Esophagus squamous epithelium (tissue), 4 donors: ENCODE measurements around the gene MAT1A.

ENCODE experiments used
- POLR2A ChIP-seq, 4 donors: fragments of 450-650 bp; IDR thresholded peaks; one replicate each; pipeline ENCODE4 v1.6.1; 2017; ENCODE audit warnings: antibody characterized with exemption in 4 of 4, mild to moderate bottlenecking in 4 of 4, moderate library complexity in 3 of 4
- TF ChIP-seq, protein P1 (sequence below), 6 experiments: fragments of 450-650 bp in 4 of 6; fragments of 200-600 bp in 2 of 6; sonication (generic) in 2 of 6; IDR thresholded peaks; one replicate each; pipeline ENCODE4 v1.5.1; 2016 to 2019; ENCODE audit warnings: antibody characterized with exemption in 6 of 6, mild to moderate bottlenecking in 4 of 6, moderate library complexity in 4 of 6

DNA sequence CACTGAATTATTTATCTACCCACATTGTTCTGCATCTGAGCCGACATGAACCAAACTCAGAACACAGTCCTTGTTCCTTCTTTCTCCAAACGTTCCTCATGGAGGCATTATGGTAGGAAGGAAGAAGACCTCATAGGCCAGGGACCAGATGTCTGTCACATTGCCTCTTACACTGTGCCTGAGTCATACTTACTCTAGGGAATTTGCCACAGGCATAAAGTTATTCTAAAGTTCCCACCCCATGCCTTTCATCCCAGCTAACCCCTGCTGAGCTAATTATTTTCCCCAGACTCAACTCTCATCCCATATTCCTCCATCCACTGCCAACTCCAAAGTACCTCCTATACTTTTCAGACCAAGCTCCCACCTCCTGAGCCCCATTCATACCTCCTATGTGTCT, 21.2 kb downstream of the MAT1A start:
- no peak for TF ChIP-seq POLR2A (IDR thresholded peaks at IDR 0.05)
- TF ChIP-seq, protein P1, sequence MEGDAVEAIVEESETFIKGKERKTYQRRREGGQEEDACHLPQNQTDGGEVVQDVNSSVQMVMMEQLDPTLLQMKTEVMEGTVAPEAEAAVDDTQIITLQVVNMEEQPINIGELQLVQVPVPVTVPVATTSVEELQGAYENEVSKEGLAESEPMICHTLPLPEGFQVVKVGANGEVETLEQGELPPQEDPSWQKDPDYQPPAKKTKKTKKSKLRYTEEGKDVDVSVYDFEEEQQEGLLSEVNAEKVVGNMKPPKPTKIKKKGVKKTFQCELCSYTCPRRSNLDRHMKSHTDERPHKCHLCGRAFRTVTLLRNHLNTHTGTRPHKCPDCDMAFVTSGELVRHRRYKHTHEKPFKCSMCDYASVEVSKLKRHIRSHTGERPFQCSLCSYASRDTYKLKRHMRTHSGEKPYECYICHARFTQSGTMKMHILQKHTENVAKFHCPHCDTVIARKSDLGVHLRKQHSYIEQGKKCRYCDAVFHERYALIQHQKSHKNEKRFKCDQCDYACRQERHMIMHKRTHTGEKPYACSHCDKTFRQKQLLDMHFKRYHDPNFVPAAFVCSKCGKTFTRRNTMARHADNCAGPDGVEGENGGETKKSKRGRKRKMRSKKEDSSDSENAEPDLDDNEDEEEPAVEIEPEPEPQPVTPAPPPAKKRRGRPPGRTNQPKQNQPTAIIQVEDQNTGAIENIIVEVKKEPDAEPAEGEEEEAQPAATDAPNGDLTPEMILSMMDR (IDR thresholded peaks at IDR 0.05): no peak
